Measurements from ENCODE around the gene AOAH. TPM values are rescaled to one million over a fixed set of nuclear protein-coding genes. Genes with fewer than 3 reads are reported as not detected.

Gene AOAH
- total and polyA plus RNA-seq, 9 of the 15 experiments (the other 6 are each of a cell fraction or from before 2014, with no cell fraction given): not detected

DNA sequence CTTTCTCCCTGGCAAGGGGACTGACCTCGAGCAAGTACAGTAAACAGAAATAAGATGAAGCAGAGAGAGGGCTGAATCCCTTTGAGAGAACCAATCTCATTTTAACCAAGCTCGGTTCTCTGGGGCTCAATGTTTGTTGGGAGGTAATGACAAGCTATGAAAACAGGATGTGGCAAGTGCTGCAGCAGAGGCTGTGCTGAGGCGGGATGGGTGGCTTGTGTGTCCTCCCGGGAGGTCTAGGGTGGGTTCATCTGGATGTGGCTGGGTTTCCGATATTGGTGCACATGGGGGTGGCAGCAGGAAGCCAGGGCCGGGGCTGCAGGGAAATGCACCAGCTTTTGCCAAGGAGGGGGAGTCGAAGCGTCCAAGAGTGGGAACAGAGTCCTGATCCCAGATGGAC is 84.5 kb downstream of the AOAH start (continued):
- TF ChIP-seq, protein P1, sequence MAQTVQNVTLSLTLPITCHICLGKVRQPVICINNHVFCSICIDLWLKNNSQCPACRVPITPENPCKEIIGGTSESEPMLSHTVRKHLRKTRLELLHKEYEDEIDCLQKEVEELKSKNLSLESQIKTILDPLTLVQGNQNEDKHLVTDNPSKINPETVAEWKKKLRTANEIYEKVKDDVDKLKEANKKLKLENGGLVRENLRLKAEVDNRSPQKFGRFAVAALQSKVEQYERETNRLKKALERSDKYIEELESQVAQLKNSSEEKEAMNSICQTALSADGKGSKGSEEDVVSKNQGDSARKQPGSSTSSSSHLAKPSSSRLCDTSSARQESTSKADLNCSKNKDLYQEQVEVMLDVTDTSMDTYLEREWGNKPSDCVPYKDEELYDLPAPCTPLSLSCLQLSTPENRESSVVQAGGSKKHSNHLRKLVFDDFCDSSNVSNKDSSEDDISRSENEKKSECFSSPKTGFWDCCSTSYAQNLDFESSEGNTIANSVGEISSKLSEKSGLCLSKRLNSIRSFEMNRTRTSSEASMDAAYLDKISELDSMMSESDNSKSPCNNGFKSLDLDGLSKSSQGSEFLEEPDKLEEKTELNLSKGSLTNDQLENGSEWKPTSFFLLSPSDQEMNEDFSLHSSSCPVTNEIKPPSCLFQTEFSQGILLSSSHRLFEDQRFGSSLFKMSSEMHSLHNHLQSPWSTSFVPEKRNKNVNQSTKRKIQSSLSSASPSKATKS (CRISPR knock-in tag; IDR thresholded peaks at IDR 0.05): no peak

DNA sequence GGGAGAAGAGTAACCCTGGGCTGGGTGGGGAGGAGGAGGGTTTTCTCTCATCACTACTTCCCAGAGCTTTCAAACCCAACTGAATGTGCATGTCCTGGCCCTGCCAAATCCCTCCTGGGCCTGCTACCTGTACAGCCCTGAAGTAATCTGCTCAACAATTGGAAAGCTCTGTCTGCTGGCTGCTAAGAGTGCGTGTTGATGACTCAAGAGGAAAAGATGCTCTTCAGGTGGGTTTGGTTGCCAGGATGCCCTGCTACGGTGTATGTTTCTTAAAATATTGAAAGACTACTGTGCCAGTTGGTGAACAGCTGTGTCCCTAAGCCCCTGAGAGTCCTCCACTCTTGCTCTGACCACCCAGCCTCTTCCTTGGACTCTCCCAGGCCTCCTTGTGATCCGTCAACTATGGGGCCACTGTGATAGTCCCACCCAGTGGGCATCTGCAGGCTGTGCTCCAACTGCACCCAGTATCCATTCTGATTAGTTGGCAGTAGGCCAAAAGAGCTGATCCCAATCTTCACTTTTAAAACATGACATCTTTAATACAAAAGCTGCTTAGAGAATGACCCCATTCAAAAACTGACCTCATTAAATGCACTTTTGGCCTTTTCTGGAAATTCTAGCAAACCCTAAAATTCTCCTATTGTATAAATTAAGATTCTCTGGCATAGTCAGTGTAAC is 85.6 kb downstream of the AOAH start:
- DNase-seq (ENCODE audit: extremely low read depth in 1 of 4, low spot score in 3 of 4): no peak
- in situ Hi-C loops (cut with MboI) (no loop called here), intact Hi-C loops (cut with micrococcal nuclease) (no loop called here)
- H3K27me3 ChIP-seq (ENCODE audit: control insufficient read depth in 2 of 2, insufficient read depth in 2 of 2, low read length in 2 of 2): peaks cover 17 to 30% of the 10 kb centered on the region in 2 experiments
- no peak for ATAC-seq
- H3K4me1 ChIP-seq (replicated peaks in 1 of 2; ENCODE audit: control insufficient read depth in 2 of 2, insufficient read depth in 2 of 2, low read length in 2 of 2): no peaks in the 10 kb centered on the region
- H3K36me3 ChIP-seq (ENCODE audit: control insufficient read depth, insufficient read depth, low read length): no peaks in the 10 kb centered on the region
- no peak overlapping the region for H3K27ac ChIP-seq (ENCODE audit: extremely low read depth, low read depth, low read length)
- no peak overlapping the region for H3K4me3 ChIP-seq
- H3K4me2 ChIP-seq (ENCODE audit: insufficient read depth, low read length): no peak overlapping the region
- no peaks in the 10 kb centered on the region for H3K79me2 ChIP-seq (ENCODE audit: control insufficient read depth, insufficient read depth, low read length)
- no peak overlapping the region for H3K9ac ChIP-seq (ENCODE audit: insufficient read depth in 1 of 2, low read depth in 2 of 2, low read length in 2 of 2)
- no peak overlapping the region for H2AFZ ChIP-seq (ENCODE audit: low read depth, low read length)
- ChIA-PET CTCF (ENCODE audit: low intra/inter-chr PET ratio) (no interaction called here), POLR2A (interaction anchor here (0.6 to 0.7 kb wide), 2 partner anchors 11 to 19 kb away, joined by 3 read pairs; no protein-coding TSS in a partner anchor)
- no peaks in the 10 kb centered on the region for H3K9me3 ChIP-seq (replicated peaks; ENCODE audit: control insufficient read depth, insufficient read depth, low read depth, low read length)
- no TSS peak for BruUV-seq (replicated peaks)
- no peaks in the 10 kb centered on the region; the same call in 1 of the 2 replicates for H4K20me1 ChIP-seq (replicated peaks; ENCODE audit: control insufficient read depth, insufficient read depth, low read length)
- no peaks in the 10 kb centered on the region for H3K9me1 ChIP-seq (ENCODE audit: control insufficient read depth, insufficient read depth, low read length)
- 0% methylated on average over 3 of the region's 3 CpGs for WGBS (ENCODE audit: insufficient coverage, low coverage, missing lambda C conversion rate)
- FAIRE-seq: no peak
- no peak for TF ChIP-seq ZNF830 (CRISPR knock-in tag; IDR thresholded peaks at IDR 0.05)
- TF ChIP-seq, protein P2, sequence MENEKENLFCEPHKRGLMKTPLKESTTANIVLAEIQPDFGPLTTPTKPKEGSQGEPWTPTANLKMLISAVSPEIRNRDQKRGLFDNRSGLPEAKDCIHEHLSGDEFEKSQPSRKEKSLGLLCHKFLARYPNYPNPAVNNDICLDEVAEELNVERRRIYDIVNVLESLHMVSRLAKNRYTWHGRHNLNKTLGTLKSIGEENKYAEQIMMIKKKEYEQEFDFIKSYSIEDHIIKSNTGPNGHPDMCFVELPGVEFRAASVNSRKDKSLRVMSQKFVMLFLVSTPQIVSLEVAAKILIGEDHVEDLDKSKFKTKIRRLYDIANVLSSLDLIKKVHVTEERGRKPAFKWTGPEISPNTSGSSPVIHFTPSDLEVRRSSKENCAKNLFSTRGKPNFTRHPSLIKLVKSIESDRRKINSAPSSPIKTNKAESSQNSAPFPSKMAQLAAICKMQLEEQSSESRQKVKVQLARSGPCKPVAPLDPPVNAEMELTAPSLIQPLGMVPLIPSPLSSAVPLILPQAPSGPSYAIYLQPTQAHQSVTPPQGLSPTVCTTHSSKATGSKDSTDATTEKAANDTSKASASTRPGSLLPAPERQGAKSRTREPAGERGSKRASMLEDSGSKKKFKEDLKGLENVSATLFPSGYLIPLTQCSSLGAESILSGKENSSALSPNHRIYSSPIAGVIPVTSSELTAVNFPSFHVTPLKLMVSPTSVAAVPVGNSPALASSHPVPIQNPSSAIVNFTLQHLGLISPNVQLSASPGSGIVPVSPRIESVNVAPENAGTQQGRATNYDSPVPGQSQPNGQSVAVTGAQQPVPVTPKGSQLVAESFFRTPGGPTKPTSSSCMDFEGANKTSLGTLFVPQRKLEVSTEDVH (IDR thresholded peaks at IDR 0.05; ENCODE audit: low read depth, partially characterized antibody): no peak
- TF ChIP-seq SMARCA4 (IDR thresholded peaks at IDR 0.05): no peak
- TF ChIP-seq ZBTB2 (IDR thresholded peaks at IDR 0.05): no peak
- no peak for TF ChIP-seq NR1H2 (CRISPR knock-in tag; IDR thresholded peaks at IDR 0.05)
- no peak for TF ChIP-seq DNMT1 (IDR thresholded peaks at IDR 0.05)
- TF ChIP-seq CTCFL (IDR thresholded peaks at IDR 0.05; ENCODE audit: borderline replicate concordance, insufficient read depth, low read depth, low read length, poor library complexity, severe bottlenecking): no peak
- no peak for TF ChIP-seq PHF21A (IDR thresholded peaks at IDR 0.05; ENCODE audit: borderline replicate concordance, low read depth)
- peak; percentile 84 for TF ChIP-seq NFIX (CRISPR knock-in tag; IDR thresholded peaks at IDR 0.05; ENCODE audit: low read depth)
- TF ChIP-seq XRCC3 (IDR thresholded peaks at IDR 0.05): no peak
- TF ChIP-seq TAF1 (IDR thresholded peaks at IDR 0.05; ENCODE audit: control insufficient read depth, extremely low read depth, insufficient read depth, low read length, severe bottlenecking): no peak
